ENCODE measurements around the gene CPXM2. TPM values are rescaled to one million over a fixed set of nuclear protein-coding genes. Genes with fewer than 3 reads are reported as not detected.

The CPXM2 gene
- total RNA-seq, 2 donors from 2014 or later, result 2.3 to 11.6 TPM

DNA sequence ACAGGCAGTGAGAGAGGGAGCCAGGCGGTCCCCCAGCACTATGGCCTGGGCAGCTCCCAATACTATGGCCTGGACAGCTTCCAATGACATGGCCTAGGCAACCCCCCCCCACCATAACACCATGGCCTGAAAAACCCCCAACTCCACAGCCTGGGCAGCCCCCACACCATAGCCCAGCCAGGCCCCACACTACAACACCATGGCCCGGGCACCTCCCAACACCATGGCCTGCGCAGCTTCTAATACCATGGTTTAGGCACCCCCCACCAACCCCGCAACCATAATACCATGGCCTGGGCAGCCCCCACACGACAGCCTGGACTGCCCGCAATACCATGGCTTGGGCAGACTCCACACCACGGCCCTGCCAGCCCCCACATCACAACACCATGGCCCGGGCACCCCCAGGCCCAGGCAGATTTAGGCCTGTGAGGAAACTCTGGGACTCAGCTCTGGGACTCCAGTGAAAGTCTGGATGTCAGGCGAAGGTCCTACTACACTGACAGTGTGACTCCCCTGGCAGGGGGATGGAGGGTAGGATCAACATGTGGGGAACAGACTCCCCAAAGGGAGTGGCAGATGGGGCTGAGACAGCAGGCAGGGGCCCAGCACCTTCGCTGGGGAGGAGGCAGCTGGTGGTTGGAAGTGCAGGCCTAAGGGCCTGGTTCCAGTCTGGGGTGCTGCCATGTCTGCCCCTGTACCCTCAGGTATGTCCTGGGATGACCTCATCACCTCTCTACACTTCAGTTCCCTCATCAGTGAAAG is 8.7 kb downstream of the CPXM2 start:
- intact Hi-C loops (cut with DNase I, micrococcal nuclease), result no loop called here
- peak in 1 of 2 donors; percentile 12 for DNase-seq
- no peak for ATAC-seq

DNA sequence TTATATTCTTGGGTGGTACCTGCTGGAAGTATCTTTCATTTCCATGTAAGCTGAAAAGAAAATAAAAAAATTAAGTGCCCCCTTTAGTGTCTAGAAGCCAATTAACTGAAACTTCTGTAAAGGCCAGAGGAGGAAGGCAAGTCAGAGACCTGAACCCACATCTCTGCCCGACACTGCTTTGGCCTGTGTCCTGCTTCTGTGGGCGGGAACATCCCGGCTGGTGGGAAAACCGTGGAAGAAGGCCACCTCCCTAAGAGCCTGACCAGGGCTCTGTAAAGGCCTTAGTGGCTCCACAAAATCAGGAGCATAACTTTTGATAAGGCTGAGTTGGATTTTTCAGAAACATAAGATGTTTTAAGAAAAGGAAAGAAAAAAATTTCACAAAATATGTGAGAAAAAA is 9.4 kb downstream of the CPXM2 start:
- ATAC-seq, result no peak
- intact Hi-C loops (cut with DNase I, micrococcal nuclease), result no loop called here
- DNase-seq, result no peak

DNA sequence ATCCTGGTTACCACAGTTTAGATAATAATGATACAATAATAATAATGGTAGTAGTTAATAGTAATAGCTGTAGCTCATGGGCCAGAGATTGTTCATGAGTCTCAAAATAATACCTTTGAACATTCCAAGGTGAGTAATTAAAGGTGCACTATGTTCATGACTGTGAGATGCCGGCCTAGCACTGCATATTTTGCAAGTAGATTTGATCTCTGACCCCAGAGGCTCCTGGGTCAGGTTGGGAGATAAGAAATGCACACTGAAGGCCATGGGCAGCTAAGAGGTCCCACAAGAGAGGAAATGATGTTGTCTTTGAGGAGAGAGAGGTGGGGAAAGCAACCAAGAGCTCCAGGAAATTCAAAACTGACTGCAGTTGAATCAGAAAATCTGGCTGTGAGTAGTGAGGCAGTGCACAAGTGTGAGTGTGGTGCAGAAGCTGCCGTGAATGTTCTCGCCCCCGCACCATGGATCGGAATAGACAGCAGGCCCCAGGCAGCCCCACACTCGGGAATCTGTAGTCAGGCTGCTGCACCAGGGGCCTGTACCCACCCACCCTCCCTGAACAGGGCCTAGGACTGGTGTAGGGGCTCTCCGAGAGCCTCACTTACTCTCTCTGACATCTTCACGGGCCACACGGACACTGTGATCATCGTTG is 11.9 kb downstream of the CPXM2 start:
- DNase-seq (peak in 1 of 2 donors; percentile 5), ATAC-seq (no peak)
- intact Hi-C loops (cut with DNase I, micrococcal nuclease), result no loop called here

DNA sequence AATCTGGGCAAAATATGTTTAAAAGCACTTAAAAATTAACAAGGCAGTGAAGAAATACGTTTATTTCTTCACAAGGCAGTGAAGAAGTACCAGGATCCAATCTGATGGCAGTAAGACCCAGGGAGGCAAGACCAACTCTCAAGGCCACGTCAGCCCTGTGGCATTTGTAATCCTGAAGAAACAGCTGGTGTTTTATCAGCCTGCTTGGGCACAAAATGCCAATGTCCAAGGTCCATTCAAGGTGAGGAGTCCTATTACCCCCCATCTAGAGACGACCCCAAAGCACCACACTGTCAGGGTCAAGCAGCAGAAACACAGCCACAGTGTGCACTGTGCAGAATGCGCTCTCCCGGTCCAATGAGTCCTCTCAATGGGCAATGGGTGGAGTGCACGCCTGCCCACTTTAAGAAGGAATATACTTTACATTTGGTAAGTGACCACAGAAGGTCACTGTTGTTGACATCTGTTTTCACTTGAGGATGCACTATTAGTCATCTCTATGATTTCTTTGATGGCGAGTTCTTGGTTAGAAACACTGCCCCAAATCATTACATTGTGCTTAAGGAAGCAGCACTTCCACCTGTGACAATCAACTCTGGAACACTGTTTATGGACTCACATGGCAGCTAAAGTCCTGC is 12.8 kb downstream of the CPXM2 start:
- DNase-seq (peak in 1 of 2 donors; percentile 2), ATAC-seq (no peak)
- intact Hi-C loops (cut with DNase I, micrococcal nuclease), result no loop called here

DNA sequence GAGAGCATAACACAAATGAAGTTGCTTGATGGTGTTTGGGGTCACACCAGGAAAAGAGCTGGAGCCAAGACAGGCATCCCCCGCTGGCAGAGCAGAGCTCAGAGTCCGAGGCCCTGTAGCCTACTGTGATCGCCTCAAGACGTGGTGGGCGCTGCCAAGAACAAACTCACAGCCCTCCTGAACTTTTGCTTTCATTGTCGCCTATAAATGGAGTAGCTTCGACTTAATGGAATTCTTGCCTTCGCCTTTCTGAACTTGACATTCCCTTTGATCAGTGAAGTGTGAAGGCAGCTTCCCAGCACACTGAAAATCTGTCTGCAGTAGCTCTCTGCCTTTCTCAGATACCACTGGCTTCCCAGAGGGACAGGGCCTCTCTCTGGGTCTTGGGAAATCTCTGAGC is 21.3 kb downstream of the CPXM2 start:
- DNase-seq, result no peak
- ATAC-seq, result no peak
- intact Hi-C loops (cut with DNase I, micrococcal nuclease), result no loop called here

DNA sequence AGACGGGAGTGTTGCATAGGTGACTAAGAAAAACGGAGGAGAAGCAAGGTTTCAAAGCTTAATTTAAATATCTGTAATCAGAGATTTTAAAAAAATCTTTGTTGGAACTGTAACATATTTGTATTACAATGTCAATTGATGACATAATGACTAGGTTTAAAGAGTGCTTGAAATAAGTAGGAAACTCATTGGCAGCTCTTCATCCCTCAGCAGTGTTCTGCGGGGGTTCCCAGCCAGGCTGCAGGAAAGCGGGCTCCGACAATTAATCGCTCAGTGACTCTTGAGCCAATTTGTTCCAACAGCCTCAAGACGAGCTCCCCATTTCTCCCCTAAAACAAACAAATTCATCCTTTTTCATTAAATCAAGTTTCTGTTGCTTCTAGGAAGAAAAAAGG is 22.6 kb downstream of the CPXM2 start:
- ATAC-seq, result no peak
- intact Hi-C loops (cut with DNase I, micrococcal nuclease), result no loop called here
- no peak for DNase-seq

DNA sequence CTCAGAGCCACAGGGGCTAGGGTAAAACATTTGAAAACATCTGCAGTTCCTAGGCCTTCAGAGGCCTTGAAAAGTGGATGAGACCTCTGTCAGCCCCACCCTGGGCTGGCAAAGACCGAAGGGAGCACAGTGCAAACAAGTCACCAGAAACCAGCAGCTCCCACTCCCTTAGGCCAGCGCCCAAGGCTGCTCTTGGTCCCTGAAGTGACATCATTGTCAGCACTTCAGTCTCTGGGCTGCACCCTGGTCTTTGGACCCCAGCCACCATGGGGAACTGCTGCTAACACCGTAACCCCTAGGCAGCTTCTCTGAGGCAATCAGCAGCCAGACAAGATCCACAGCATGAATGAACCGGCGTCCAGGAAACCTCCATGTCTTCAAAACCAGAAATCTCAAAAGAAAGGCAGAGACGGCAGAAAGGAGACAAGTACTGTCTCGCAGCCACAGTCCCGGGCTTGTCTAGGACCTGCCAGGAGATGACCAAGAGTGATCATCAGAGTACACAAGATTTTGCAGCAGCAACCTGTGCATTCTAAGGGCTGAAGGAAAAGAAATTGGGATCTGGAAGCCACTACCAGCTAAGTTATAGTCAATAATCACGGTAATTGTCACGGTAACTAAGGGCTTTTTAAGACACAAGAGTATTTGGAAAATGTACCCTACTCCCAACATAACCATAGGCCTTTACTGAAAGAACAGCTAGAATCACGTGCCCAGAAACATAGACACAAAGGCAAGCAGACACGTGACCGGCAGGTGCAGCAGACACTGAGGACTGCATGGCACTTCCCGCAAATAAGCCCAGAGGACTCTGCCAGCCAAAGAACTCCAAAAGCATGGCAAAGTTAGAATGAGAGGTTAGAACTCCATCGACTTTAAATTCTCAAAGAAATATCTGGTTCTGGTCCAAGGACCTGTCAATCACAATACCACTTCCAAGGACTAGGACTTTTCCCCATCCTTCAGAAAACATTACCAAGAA is 23.3 kb downstream of the CPXM2 start:
- intact Hi-C loops (cut with DNase I, micrococcal nuclease), result no loop called here
- peak in 1 of 2 donors; percentile 33 for DNase-seq
- peak; percentile 79 for ATAC-seq

DNA sequence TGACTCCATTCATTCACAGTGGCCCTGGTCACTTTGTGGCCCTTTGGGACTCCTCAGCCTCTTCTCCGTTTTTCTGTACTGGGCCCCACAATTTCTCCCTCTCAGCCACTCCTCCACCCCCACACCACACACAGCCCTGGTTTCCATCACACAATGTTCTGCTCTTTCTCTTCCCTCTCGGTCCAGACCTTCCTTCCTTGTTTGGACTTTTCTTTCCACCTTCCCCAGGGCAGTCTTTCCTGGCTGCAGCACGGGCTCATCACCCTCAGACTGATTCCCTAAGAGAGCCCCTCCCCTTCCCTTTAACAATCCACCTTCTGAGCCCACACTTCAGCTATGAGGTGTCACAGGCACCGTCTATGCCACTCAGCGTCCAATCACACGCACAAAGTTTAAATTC is 25.7 kb downstream of the CPXM2 start:
- DNase-seq (peak in 1 of 2 donors; percentile 55), ATAC-seq (no peak)
- intact Hi-C loops (cut with DNase I, micrococcal nuclease), result no loop called here

DNA sequence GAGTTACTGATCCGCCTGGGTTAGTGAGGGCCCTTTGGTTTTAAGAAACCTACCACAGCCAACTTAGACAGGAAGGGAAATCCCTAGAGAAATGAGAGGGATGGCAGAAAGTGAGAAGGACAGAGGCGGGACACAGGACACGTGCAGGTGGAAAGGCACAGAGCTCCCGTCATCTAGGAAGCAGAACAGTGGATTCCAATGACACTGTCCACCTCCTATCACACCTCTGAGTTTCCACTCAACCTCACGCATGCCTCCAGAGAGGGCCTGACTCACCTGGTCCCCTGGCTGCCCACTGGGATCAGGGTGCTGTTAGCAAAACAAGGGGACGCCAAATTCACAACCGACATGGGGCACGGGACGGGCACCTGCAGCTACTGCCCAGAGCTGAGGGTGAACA is 26.3 kb downstream of the CPXM2 start:
- no peak for DNase-seq
- intact Hi-C loops (cut with DNase I, micrococcal nuclease), result no loop called here
- ATAC-seq, result no peak

DNA sequence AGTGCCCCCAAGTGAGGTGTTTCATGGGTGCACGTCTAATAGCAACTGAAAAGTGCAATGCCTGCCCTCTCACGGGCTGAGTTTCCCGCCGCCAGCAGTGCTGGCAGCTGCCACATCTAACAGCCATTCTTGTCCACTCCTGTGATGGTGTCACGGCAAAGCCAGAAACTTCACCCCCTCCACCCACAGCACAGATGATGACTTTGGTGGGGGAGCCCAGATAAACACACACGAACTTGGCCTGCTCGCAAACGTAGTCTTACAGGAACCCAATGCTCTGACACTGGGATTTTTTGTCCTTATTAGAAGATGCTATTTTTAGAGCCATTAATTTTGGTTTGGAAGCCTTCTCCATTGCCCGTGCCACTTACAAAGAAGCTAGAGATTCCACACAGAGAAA is 26.7 kb downstream of the CPXM2 start:
- ATAC-seq (no peak), DNase-seq (peak in 1 of 2 donors; percentile 49)
- intact Hi-C loops (cut with DNase I, micrococcal nuclease), result no loop called here

DNA sequence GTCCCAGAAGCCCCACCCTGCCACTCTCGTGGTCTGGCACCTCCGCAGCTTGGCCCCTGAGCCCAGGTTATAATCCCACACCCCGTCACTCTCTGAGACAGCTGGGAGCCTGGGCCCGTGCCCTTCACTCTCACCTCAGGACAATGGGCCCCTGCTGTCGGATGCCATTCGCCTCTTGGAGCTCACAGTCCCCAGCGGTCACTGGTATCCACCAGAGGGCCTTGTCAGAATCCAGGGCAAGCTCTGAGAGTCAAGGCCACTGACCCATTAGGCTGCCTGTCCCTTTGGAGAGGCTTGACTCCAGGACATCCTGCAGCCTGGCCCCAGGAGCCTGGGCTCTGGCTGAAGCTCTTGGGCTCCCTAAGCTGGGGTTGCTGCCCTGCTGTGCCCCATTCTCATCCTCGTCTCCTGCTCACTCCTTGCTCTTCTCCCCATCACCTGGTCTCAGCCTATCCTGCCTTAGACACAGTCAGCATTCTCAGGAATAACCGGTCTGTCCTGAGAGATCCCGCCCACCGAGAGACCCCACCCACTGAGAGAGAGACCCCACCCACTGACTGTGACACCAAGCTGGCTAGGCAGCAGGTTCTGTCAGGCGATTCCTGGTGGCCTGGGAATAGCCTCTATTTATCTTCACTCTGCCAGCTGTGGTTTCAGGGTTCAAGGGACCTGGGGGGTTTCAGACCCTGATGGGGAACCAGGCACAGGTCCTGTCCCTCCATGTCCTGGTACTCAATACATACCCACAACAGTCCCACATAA is 27.7 kb downstream of the CPXM2 start:
- ATAC-seq, result peak; percentile 25
- no peak for DNase-seq
- intact Hi-C loops (cut with DNase I, micrococcal nuclease), result no loop called here

DNA sequence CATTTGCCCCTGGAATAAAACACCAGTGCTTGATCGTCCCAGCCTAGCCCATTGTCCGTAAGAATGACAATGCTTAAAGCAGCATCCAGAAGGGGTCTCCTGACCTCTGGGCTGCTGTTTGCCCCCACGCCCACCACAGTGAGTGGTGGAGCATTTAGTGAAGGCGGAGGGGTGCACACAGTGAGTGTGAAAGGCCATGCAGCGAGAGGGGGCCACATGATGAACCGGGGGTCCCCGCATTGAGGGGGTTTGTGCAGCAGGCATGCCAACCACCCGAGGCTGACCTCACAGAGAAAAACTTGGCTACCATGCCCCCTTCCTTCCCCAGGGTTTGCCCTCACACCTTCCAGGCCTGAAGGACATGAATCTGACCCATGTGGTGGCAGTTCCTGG is 28.4 kb downstream of the CPXM2 start:
- intact Hi-C loops (cut with DNase I, micrococcal nuclease), result no loop called here
- ATAC-seq, result no peak
- no peak for DNase-seq

DNA sequence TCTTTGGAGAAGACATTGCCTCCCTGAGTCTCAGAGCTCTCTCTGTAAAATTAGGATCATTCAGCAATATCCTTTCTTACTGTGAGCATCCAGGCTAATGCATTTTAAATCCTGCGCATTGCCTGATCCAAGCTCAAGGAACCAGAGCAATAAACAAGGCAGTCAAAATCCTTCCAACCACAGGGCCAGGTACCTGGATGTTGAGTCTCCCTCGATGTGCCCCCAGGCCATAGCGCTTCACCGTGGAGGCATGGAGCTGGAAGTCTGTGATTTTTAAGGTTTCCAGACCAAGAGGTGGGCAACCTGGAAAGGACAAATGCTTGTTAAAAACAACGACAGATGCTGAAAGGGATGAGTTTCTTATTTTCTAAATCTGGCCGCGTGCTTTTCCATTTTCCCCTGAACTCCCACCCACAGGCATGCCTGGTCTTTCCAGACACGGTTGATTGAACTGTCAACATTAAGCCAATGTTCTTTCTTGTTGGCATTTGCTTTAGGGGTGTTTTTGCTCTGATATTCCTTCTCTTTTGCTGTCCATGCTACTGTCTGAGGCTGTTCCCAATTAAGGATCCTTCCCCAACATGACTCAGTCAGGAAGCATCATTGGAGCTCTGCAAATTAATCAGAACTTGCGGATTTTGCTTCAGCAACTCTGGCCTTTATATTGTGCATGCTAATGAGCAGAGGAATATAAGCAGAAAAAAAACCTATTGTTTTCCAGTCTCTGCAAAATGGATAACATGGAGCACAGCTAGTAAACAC is 29.0 kb downstream of the CPXM2 start:
- ATAC-seq (no peak), DNase-seq (no peak)
- intact Hi-C loops (cut with DNase I, micrococcal nuclease), result no loop called here

DNA sequence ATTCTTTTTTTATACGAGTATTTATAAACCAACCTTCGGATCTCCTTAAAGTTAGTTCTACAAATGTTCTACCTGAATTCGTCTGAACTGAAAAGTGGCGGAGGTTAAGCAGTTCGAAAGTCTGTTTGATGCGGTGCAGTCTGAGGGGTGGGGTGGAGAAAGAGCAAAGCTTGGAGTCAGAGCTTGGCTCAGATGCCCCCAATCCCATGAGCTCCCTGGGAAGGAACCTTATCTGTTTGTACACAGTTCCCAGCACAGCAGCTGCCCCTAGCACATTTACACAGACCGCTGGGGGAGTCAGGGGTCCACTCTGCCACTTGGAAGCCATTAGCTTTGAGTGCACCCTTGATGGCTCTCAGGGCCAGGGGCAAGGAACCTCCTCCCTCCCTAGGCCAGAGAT is 30.8 kb downstream of the CPXM2 start:
- ATAC-seq, result no peak
- intact Hi-C loops (cut with DNase I, micrococcal nuclease), result no loop called here
- DNase-seq, result no peak

DNA sequence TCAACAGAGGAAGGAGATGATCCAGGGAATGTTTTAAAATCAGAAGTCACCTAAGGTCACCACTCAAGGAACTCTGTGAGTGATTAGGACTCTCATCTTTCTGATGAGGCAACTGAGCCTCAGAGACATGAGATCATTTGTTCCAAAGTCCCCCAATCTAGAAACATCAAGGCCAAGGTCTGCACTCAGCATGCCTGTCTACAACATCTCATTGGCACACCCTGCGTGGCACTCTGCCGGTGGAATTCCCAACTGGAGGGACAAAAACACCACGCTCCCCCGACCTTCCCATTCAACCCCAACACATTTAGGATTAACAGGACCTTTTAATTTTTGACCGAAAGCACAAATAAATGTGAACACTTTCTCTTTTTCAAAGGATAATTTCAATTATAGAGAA is 31.4 kb downstream of the CPXM2 start:
- ATAC-seq, result no peak

DNA sequence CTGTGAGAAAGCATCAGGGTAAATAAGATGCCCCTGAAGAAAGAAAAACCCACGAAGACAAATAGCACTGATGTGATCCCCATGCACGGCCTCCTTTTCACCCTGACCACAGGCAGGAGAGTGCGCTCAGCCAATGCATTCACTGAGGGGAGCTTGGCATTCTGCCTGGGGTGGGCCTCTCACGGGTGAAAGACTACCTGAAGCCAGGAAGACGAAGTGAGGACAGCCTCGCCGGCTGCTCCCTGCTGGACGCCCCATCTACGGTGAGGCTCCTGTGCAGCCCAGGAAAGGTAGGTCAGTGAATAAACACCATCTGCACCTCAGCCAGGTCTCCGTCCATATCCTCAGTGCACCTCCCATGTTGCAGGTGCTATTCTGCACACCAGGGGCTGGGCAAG is 32.0 kb downstream of the CPXM2 start:
- no peak for ATAC-seq
- intact Hi-C loops (cut with DNase I, micrococcal nuclease), result no loop called here
- no peak for DNase-seq

More for the DNA sequence above, 31.4 kb downstream of the CPXM2 start:
- intact Hi-C loops (cut with DNase I, micrococcal nuclease), result no loop called here
- DNase-seq, result no peak

DNA sequence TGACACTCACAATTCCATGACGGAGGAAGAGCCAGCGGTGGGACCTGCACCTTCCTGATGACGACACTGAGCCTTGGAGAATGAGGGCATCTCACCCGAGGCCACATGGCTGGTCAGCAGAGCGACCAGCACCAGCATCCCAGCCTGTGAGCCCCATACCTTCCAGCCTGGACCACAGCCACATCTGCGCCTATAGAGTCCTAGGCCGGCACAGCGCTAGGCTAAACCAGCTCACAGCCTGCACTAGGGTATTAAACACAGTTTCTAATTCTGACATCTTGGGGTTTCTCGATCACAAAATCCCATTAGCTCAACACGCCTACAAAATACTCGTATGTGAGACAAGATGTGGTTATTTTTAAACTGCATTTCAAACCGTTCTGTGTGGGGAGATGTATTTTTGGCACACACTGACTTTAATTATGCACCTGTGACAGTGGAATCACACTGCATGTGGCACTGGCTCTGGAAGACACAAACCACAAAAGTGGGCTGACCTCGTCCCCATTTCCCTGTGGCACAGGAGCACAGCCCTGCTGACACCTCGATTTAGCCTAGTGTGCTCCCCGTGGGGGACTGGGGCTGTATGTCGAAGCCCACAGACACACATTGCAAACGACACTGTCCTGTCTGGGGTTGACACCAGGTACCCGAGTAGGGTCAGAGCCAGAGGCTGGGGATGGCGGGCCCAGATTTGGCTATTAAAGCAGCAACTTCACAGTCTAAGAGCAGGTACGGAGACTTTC is 32.5 kb downstream of the CPXM2 start:
- intact Hi-C loops (cut with DNase I, micrococcal nuclease), result no loop called here
- DNase-seq, result no peak

More for the DNA sequence above, 32.5 kb downstream of the CPXM2 start:
- ATAC-seq, result no peak

Measured in left colon (tissue), 2 donors.